Measurements from ENCODE around the gene SSH2.
"Not testable (repeated sequence)": the region's sequence is repeated elsewhere in the genome, so short reads cannot be mapped to it uniquely, and the experiment has no call there.

The SSH2 gene

DNA sequence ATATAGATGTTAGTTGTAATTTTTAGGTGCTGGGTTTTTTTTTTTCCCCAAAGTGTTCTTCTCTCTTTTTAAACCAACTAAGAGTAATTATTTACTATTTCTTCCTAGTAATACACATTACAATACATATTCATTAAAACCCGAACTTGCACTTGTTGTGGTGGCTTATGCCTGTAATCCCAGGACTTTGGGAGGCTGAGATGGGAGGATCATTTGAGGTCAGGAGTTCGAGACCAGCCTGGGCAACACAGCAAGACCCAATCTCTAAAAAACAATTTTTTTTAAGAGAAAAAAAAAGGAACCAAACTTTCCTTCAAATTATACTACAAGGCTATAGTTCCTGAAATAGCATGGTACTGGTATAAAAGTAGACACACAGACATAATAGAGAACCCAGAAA is 15.3 kb upstream of the SSH2 start:
- TF ChIP-seq, protein P1, sequence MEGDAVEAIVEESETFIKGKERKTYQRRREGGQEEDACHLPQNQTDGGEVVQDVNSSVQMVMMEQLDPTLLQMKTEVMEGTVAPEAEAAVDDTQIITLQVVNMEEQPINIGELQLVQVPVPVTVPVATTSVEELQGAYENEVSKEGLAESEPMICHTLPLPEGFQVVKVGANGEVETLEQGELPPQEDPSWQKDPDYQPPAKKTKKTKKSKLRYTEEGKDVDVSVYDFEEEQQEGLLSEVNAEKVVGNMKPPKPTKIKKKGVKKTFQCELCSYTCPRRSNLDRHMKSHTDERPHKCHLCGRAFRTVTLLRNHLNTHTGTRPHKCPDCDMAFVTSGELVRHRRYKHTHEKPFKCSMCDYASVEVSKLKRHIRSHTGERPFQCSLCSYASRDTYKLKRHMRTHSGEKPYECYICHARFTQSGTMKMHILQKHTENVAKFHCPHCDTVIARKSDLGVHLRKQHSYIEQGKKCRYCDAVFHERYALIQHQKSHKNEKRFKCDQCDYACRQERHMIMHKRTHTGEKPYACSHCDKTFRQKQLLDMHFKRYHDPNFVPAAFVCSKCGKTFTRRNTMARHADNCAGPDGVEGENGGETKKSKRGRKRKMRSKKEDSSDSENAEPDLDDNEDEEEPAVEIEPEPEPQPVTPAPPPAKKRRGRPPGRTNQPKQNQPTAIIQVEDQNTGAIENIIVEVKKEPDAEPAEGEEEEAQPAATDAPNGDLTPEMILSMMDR (IDR thresholded peaks at IDR 0.05; ENCODE audit: low read length, missing control alignments) = no peak
- no peak for DNase-seq (ENCODE audit: low read depth)
- no peak overlapping the region for H3K4me3 ChIP-seq (replicated peaks; ENCODE audit: low read depth, low read length)

DNA sequence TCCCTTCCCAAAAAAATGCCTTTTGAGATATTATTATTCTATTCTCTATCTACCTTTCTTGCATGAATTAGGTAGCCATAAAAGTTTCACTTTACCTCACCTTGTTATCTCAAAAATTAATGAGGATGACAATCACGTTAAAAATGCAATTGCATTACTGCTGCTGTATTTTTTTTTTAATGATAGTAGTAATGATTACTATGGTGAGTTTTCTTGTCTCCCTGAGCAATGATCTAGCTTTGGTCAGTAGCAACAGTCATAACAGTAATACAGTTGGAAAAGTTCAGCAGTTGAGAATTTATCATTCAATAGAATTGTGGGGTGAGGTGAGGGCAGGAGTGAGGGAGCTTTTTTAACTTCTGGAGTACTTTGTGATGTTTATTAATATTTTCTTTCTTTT is 11.3 kb upstream of the SSH2 start, which contains the start of gene EFCAB5:
EFCAB5 (plus strand) TSS at position 301 of the 400 bp plus-strand sequence. CDS start 163 bp downstream, outside the sequence.
- H3K4me3 ChIP-seq (replicated peaks; ENCODE audit: low read depth, low read length) = no peak within 1 kb of the TSS
- DNase-seq (ENCODE audit: low read depth) = no peak
- TF ChIP-seq, protein P1 (IDR thresholded peaks at IDR 0.05; ENCODE audit: low read length, missing control alignments) = no peak

GRCh38 chr17:29936724-29937123 is 6.7 kb upstream of the SSH2 start:
- TF ChIP-seq, protein P1 (IDR thresholded peaks at IDR 0.05; ENCODE audit: low read length, missing control alignments) = no peak
- no peak overlapping the region for H3K4me3 ChIP-seq (replicated peaks; ENCODE audit: low read depth, low read length)
- DNase-seq (ENCODE audit: low read depth) = no peak

- H3K4me3 ChIP-seq (replicated peaks; ENCODE audit: low read depth, low read length); DNase-seq (ENCODE audit: low read depth): not testable (repeated sequence)
Observed at GRCh38 chr17:29935909-29936308, 5.9 kb upstream of the SSH2 start.

GRCh38 chr17:29933379-29933778 is 3.4 kb upstream of the SSH2 start:
- H3K4me3 ChIP-seq (replicated peaks; ENCODE audit: low read depth, low read length) = no peak overlapping the region
- DNase-seq (ENCODE audit: low read depth) = peak; percentile 67
- TF ChIP-seq, protein P1 (IDR thresholded peaks at IDR 0.05; ENCODE audit: low read length, missing control alignments) = peak; percentile 67

DNA sequence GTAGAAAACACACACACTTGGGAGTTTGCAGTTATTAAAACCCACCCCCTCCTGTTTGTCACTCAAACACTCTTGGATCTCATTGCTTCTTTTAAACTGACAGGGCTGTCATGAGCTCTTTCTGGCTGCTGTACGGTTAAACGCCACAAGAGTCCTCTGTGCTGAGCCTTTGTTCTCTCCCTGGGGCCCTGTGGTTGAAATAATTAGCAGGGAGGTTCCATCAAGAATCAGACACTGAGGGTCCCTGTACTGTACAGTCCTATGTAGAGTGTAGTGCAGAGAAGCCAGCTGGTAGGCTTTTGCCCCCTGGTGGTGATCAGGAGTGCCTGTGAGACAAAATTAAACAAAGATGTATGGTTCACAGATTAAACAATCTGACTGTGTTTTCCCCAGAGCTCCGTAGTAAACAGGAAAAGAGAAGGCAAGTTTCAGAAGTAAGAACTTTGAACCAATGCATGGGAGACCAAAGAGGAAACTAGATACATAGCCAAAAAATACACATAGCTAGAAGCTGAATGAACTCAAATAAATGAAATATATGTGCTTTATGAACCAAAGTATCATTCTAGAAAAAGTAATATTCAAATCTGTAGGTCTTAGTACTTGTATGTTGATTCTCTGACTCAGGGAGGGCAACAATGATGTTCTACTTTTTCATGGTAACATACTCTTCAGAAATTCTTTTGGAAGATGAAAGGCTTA is 1.4 kb upstream of the SSH2 start:
- peak overlapping the region; percentile 89 for H3K4me3 ChIP-seq (replicated peaks; ENCODE audit: low read depth, low read length)
- DNase-seq (ENCODE audit: low read depth) = peak; percentile 84
- TF ChIP-seq, protein P1 (IDR thresholded peaks at IDR 0.05; ENCODE audit: low read length, missing control alignments) = peak; percentile 97

DNA sequence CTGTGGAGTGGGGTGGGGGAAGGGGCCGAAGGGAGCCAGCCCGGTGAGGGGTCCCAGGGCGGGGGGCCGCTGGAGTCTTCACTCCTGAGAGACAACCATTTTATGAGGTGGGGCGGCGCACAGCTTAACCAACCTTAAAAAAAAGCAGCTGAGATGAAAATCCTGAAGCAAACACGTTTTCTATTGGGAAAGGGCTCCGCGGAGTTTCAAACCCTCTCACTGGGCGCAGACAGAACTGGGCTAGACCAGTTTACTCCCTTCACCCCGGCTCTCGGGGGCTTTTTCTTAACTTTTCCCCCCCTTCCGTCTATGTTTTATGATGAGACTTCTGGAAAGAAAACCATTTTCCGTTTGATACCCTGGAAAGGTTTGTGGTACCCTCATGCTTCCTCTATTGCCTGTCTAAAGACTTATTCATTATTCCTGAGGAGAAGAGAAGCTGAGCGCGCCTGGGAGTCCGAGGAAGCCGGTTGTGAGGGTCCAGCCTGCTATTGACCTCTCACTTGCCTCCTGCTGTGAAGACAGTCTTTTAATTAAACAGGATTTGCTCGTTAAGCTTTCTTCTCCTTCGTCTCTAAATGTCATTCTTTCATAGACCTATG is 482 bp upstream of the SSH2 start:
- no peak for DNase-seq (ENCODE audit: low read depth)
- H3K4me3 ChIP-seq (replicated peaks; ENCODE audit: low read depth, low read length) = peak overlapping the region; percentile 89
- TF ChIP-seq, protein P1 (IDR thresholded peaks at IDR 0.05; ENCODE audit: low read length, missing control alignments) = no peak

Data from fibroblast of pulmonary artery (primary cell).